ENCODE measurements around the gene HIVEP3. TPM values are rescaled to one million over a fixed set of nuclear protein-coding genes. Genes with fewer than 3 reads are reported as not detected.

The HIVEP3 gene
- total RNA-seq, 2 donors from 2014 or later = 8.0 to 27.6 TPM

GRCh38 chr1:41687007-41687406 lies 231.7 kb downstream of the HIVEP3 start:
- H3K4me3 Mint-ChIP-seq = no peak overlapping the region
- H3K4me1 Mint-ChIP-seq = peaks cover 44% of the 10 kb centered on the region
- no peak for ATAC-seq (replicated peaks)
- H3K27me3 Mint-ChIP-seq = no peaks in the 10 kb centered on the region
- H3K9me3 Mint-ChIP-seq = no peaks in the 10 kb centered on the region
- no peaks in the 10 kb centered on the region for H3K36me3 Mint-ChIP-seq (ENCODE audit: low read depth)
- H3K27ac Mint-ChIP-seq = no peak overlapping the region

DNA sequence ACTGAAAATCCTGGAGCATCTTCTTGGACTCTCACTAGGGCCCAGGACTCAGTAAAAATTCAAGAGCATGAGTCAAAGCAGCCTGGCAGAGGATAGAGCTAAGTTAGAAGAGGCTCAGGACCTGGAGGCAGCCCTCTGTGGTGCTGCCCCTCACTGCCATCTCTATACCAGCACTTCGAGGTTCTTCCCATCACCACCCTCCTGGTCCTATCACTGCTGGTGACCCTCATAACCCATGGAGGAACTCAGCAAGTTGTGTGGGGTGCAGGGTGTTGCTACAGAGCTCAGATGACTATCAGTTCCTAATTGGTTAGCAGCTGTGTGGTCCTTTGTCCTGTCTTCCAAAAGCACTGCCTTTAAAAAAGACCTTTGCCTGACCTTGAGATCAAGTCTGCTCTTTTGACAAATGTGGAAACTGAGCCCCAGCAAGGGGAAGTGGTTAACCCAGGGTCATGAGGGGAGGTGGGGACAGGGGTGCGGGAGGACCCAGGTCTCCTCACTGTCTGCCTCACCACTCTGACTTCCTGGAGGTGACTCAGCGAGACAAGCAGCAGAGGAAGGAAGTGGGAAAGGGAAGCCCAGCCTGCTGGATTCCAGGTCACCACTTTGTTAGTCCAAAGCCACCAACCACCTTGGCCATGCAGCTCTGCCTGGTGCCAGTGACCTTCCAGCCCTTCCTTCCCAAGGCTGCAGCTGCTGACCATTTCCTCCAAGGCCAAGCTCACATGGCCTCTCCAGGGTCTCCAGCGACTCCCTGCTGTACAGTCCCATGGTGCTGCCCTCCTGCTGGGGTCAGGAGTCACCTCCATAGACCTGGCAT lies 234.8 kb downstream of the HIVEP3 start:
- Mint-ChIP-seq H3K27ac (peak overlapping the region; percentile 85), H3K4me1 (peaks cover 53% of the 10 kb centered on the region), H3K4me3 (peak overlapping the region; percentile 63), H3K36me3 (ENCODE audit: low read depth) (no peaks in the 10 kb centered on the region), H3K27me3 (no peaks in the 10 kb centered on the region), H3K9me3 (no peaks in the 10 kb centered on the region)
- ATAC-seq (replicated peaks) = peak; percentile 72

DNA sequence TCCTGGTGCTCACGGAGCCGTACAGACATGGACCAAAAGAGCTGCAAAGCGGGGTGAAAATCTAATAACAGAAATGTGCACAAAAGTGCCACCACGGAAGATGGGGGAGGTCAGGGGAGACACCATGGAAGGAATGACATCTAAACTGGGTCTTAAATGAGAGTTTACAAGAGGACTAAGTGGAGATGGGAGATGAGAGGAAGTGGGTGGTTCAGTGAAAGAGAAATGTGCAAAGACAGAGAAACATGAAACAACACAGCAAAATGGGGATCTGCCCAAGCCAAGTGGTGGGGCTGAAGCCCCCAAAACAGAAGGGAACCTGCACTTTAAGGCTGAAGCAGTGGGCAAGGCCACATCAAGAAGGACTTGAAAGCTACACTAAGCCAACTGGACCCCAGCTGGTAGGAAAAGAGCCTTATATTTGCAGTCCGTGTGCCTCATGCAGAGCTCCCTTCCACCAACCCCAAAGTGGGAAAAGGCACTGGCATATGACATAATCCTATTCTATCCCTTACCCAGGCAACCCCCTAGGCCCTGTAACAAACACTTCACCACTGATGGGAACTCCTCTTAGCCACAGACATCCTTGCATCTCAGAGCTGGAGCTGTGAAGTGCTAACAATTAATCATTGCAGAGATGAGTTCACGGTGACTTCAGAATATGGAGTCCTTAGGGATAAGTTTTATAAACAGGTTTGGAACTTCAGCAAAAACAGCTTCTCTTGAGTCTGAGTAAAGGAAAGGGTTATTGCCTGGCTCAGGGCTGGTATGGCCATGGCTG lies 235.7 kb downstream of the HIVEP3 start:
- Mint-ChIP-seq H3K4me3 (peak overlapping the region; percentile 63), H3K27me3 (no peaks in the 10 kb centered on the region), H3K36me3 (ENCODE audit: low read depth) (no peaks in the 10 kb centered on the region), H3K9me3 (no peaks in the 10 kb centered on the region), H3K4me1 (peaks cover 59% of the 10 kb centered on the region), H3K27ac (peak overlapping the region; percentile 85)
- ATAC-seq (replicated peaks) = peak; percentile 46

GRCh38 chr1:41682149-41682548 lies 236.6 kb downstream of the HIVEP3 start:
- Mint-ChIP-seq H3K4me1 (peaks cover 51% of the 10 kb centered on the region), H3K4me3 (no peak overlapping the region), H3K27me3 (no peaks in the 10 kb centered on the region), H3K9me3 (no peaks in the 10 kb centered on the region), H3K27ac (peak overlapping the region; percentile 21), H3K36me3 (ENCODE audit: low read depth) (no peaks in the 10 kb centered on the region)
- no peak for ATAC-seq (replicated peaks)

DNA sequence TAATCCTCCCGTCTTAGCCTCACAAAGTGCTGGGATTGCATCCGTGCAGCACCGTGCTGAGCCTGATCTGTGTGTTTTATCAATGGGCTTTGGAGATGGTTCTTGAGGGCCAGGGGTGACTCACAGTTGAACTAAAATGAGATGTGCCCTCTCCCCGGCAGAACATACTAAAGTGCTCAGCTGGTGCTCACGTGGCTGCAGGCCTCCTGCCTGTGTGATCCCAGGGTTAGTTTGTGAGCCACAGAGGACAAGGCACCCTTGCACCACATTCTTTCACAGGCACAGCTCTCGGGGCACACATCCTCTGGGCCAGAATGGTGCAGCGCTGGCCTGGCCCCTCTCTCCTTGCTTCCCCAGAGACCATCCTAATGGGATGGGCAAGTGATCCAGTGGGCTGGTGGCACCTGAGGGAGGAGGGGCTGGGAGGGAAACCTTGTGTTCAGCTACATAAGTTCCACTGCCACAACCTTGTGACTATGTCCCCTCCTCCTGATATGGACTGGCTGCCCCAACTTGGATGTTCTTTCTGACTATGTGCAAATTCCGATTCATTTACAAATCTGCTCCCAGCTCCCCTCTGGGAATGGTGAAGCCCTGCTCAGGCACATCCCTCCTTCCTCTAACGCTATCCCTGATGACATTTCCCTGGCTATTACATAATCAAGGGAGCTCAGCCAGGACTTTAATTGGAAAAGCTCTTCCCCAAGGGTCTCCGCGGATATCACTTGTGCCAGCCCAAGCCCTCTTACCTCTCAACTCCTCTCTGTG lies 237.2 kb downstream of the HIVEP3 start:
- Mint-ChIP-seq H3K4me1 (peaks cover 50% of the 10 kb centered on the region), H3K27me3 (no peaks in the 10 kb centered on the region), H3K36me3 (ENCODE audit: low read depth) (no peaks in the 10 kb centered on the region), H3K4me3 (no peak overlapping the region), H3K9me3 (no peaks in the 10 kb centered on the region), H3K27ac (peak overlapping the region; percentile 21)
- ATAC-seq (replicated peaks) = no peak

DNA sequence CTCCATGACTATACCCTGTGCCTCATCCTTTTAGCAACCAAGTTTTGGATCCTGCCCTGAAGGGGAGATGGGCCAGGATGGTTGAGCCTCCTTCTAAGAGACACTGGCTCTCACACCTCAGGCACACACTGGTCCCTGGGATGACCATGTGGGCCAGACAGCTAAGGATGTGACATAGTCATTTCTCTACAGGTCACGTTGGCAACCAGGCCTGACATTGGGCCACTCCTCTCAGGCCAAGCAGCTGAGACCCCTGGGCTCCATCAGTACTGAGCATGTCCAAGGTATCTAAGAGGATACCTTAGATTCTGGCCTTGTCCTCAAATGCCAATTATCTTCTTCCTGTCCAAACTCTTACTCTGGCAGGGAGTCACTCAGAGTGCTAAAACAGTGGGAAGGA lies 238.7 kb downstream of the HIVEP3 start:
- no peaks in the 10 kb centered on the region for H3K9me3 Mint-ChIP-seq
- H3K4me3 Mint-ChIP-seq = no peak overlapping the region
- no peak for ATAC-seq (replicated peaks)
- H3K36me3 Mint-ChIP-seq (ENCODE audit: low read depth) = no peaks in the 10 kb centered on the region
- no peaks in the 10 kb centered on the region for H3K27me3 Mint-ChIP-seq
- no peak overlapping the region for H3K27ac Mint-ChIP-seq
- H3K4me1 Mint-ChIP-seq = peaks cover 57% of the 10 kb centered on the region

- Mint-ChIP-seq H3K9me3 (no peaks in the 10 kb centered on the region), H3K4me1 (peaks cover 58% of the 10 kb centered on the region), H3K27ac (no peak overlapping the region), H3K36me3 (ENCODE audit: low read depth) (no peaks in the 10 kb centered on the region), H3K4me3 (no peak overlapping the region), H3K27me3 (no peaks in the 10 kb centered on the region)
- ATAC-seq (replicated peaks) = no peak
These were observed 239.2 kb downstream of the HIVEP3 start for GRCh38 chr1:41679531-41679930.

GRCh38 chr1:41678111-41678878 lies 240.4 kb downstream of the HIVEP3 start:
- Mint-ChIP-seq H3K9me3 (no peaks in the 10 kb centered on the region), H3K27me3 (no peaks in the 10 kb centered on the region), H3K27ac (peak overlapping the region; percentile 85), H3K4me3 (peak overlapping the region; percentile 35), H3K4me1 (peaks cover 51% of the 10 kb centered on the region), H3K36me3 (ENCODE audit: low read depth) (no peaks in the 10 kb centered on the region)
- peak; percentile 52 for ATAC-seq (replicated peaks)

DNA sequence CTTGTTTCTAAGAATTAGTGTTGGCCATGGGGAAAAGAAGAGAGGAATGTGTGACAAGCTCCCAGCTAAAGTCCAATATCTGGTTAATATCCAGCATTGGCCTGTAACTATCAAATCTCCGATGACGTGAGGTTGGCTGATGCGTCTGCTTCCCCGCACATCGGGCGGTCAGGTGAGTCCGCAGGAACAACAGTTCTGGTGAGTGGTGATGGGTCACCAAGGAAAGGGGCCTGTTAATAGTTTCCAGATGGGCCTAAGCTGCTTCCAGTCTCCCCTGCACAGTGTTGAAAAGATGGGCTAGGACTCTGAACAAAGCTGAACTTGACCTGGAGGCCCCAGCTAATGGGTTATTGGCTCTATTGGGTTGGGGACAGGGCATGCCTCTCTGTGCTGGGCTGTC lies 241.1 kb downstream of the HIVEP3 start:
- Mint-ChIP-seq H3K4me3 (no peak overlapping the region), H3K9me3 (no peaks in the 10 kb centered on the region), H3K27me3 (no peaks in the 10 kb centered on the region), H3K4me1 (peaks cover 48% of the 10 kb centered on the region), H3K36me3 (ENCODE audit: low read depth) (no peaks in the 10 kb centered on the region), H3K27ac (no peak overlapping the region)
- no peak for ATAC-seq (replicated peaks)

DNA sequence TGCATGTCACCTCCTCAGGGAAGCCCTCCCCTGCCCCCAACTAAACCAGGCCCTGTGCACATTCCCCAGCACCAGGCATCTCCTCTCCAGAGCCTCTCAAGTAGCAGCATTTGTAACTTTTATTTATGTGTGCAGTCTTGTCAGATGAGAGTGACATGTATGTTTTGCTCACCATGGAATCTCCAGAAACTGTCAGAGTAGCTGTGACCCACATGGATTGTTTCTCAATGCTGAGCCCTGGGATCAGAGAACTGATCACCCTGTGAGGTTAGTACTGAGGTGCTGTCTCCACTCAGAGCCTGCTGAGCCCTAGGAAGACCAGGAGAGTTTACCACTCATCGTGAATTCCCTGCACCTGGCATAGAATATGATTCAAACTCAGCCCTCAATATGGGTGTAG lies 243.3 kb downstream of the HIVEP3 start:
- ATAC-seq (replicated peaks) = no peak
- peaks cover 59% of the 10 kb centered on the region for H3K4me1 Mint-ChIP-seq
- H3K9me3 Mint-ChIP-seq = no peaks in the 10 kb centered on the region
- H3K27ac Mint-ChIP-seq = peak overlapping the region; percentile 46
- no peaks in the 10 kb centered on the region for H3K27me3 Mint-ChIP-seq
- no peaks in the 10 kb centered on the region for H3K36me3 Mint-ChIP-seq (ENCODE audit: low read depth)
- no peak overlapping the region for H3K4me3 Mint-ChIP-seq

- Mint-ChIP-seq H3K4me3 (peak overlapping the region; percentile 57), H3K36me3 (ENCODE audit: low read depth) (no peaks in the 10 kb centered on the region), H3K27ac (no peak overlapping the region), H3K27me3 (no peaks in the 10 kb centered on the region), H3K4me1 (peaks cover 58% of the 10 kb centered on the region), H3K9me3 (no peaks in the 10 kb centered on the region)
- ATAC-seq (replicated peaks) = no peak
These were observed 244.2 kb downstream of the HIVEP3 start for GRCh38 chr1:41674522-41674921.

DNA sequence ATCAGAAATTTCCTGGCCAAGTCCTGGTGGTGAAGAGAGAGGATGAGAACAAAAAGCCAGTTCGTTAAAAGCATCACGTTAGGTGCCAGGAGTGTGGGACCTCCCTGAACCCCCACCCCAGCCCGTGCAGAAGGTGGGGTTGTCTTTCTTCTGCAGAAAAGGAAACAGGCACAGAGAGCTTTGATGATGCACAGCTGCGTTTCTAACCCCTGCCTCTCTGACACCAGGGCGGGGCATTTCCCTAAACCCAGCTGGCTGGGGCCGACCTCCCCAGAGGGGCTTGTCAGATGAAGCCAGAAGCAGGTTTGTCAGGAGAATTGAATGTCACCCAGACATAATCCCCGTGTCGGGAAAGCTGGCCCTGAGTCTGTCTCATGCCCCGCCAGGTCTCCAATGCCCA lies 244.9 kb downstream of the HIVEP3 start:
- no peaks in the 10 kb centered on the region for H3K27me3 Mint-ChIP-seq
- H3K4me1 Mint-ChIP-seq = peaks cover 51% of the 10 kb centered on the region
- H3K9me3 Mint-ChIP-seq = no peaks in the 10 kb centered on the region
- peak overlapping the region; percentile 57 for H3K4me3 Mint-ChIP-seq
- no peaks in the 10 kb centered on the region for H3K36me3 Mint-ChIP-seq (ENCODE audit: low read depth)
- peak overlapping the region; percentile 86 for H3K27ac Mint-ChIP-seq
- ATAC-seq (replicated peaks) = peak; percentile 32

GRCh38 chr1:41673378-41673777 lies 245.3 kb downstream of the HIVEP3 start:
- no peaks in the 10 kb centered on the region for H3K36me3 Mint-ChIP-seq (ENCODE audit: low read depth)
- H3K27ac Mint-ChIP-seq = peak overlapping the region; percentile 86
- ATAC-seq (replicated peaks) = peak; percentile 77
- H3K4me3 Mint-ChIP-seq = peak overlapping the region; percentile 57
- H3K27me3 Mint-ChIP-seq = no peaks in the 10 kb centered on the region
- H3K9me3 Mint-ChIP-seq = no peaks in the 10 kb centered on the region
- peaks cover 47% of the 10 kb centered on the region for H3K4me1 Mint-ChIP-seq
